GM12878 (cell line): ENCODE results near the gene NNAT. TPM values are rescaled to one million over a fixed set of nuclear protein-coding genes. Genes with fewer than 3 reads are reported as not detected.

ENCODE experiments used
- ATAC-seq: fragments of 200-7000 bp; cut with Tn5 transposase; 3 replicates; pipeline ENCODE4 v1.9.1; 2020; ENCODE audit warnings: mild to moderate bottlenecking, moderate library complexity
- BruUV-seq: library from RNA; stranded (reverse); fragments of 400-500 nt; replicated peaks from 2 replicates; lab custom pipeline; 2021; lab: Mats Ljungman, UMichigan
- CTCF ChIA-PET: fragments of 300-600 bp; sonication (Branson Sonifier 250); formaldehyde crosslinking; extraction: SDS; loops from one replicate; lab custom pipeline; 2021; ENCODE audit warnings: inconsistent platforms; lab: Yijun Ruan, JAX
- POLR2A ChIA-PET: fragments of 350-600 bp; formaldehyde crosslinking; extraction: SDS; loops from one replicate; lab custom pipeline; 2021; ENCODE audit warnings: inconsistent platforms; lab: Charles Lee
- RAD21 ChIA-PET: fragments of 300-600 bp; sonication (Branson Sonifier 250); formaldehyde crosslinking; loops from one replicate; lab custom pipeline; 2023; ENCODE audit warnings: antibody characterized with exemption; ENCODE audit not compliant: unreplicated experiment; lab: Charles Lee
- SMC1A ChIA-PET: fragments of 300-600 bp; sonication (Branson Sonifier 250); formaldehyde crosslinking; loops from one replicate; lab custom pipeline; 2023; ENCODE audit not compliant: unreplicated experiment, uncharacterized antibody; lab: Charles Lee
- DNase-seq: peaks from one replicate; pipeline ENCODE4 v3.0.0-alpha.2; 2011; ENCODE audit warnings: low read depth, low spot score
- FAIRE-seq: peaks from 3 replicates; lab custom pipeline; 2011; peaks lifted over from hg19 to GRCh38; lab: Jason Lieb, UNC
- H2AFZ ChIP-seq: 2 replicates; pipeline ENCODE4 v1.6.0; 2011; ENCODE audit warnings: low read depth, low read length, control low read depth; ENCODE audit not compliant: control insufficient read depth
- H3K27ac ChIP-seq: 2 replicates; pipeline ENCODE4 v1.5.1; 2011; ENCODE audit warnings: control low read depth; ENCODE audit not compliant: control insufficient read depth, insufficient read depth
- H3K27me3 ChIP-seq, 2 experiments: replicated peaks in 1 of 2; 2 replicates each; pipeline versions ENCODE4 v1.6.0 to v1.6.1; 2011; ENCODE audit warnings: low read length in 1 of 2; ENCODE audit not compliant: control insufficient read depth in 2 of 2, insufficient read depth in 2 of 2
- H3K36me3 ChIP-seq, 2 experiments: 2 replicates each; pipeline ENCODE4 v1.5.1; 2011; ENCODE audit warnings: low read length in 1 of 2; ENCODE audit not compliant: control insufficient read depth in 2 of 2, insufficient read depth in 2 of 2
- H3K4me1 ChIP-seq: 2 replicates; pipeline ENCODE4 v1.6.1; 2011; ENCODE audit warnings: mild to moderate bottlenecking, low read length, moderate library complexity, mixed read lengths; ENCODE audit not compliant: control insufficient read depth, insufficient read depth
- H3K4me2 ChIP-seq: 2 replicates; pipeline ENCODE4 v1.6.0; 2011; ENCODE audit warnings: control low read depth; ENCODE audit not compliant: control insufficient read depth, insufficient read depth
- H3K4me3 ChIP-seq: fragments of 200-600 bp; sonication (generic); 2 replicates; pipeline ENCODE4 v1.5.1; 2016
- H3K79me2 ChIP-seq: 2 replicates; pipeline ENCODE4 v1.6.0; 2011; ENCODE audit warnings: low read length; ENCODE audit not compliant: control insufficient read depth, insufficient read depth
- H3K9ac ChIP-seq: 2 replicates; pipeline ENCODE4 v1.8.0; 2011; ENCODE audit warnings: low read length, control low read depth, mixed read lengths; ENCODE audit not compliant: control insufficient read depth, insufficient read depth
- H3K9me3 ChIP-seq: replicated peaks from 3 replicates; pipeline ENCODE4 v1.5.1; 2011; ENCODE audit warnings: mild to moderate bottlenecking, low read length; ENCODE audit not compliant: control insufficient read depth, insufficient read depth
- H4K20me1 ChIP-seq: 2 replicates; pipeline ENCODE4 v1.6.0; 2011; ENCODE audit not compliant: control insufficient read depth, insufficient read depth
- ATF7 ChIP-seq: fragments of 450-650 bp; IDR thresholded peaks from 2 replicates; pipeline ENCODE4 v1.6.1; 2016; ENCODE audit warnings: low read depth, mild to moderate bottlenecking
- BCL11A ChIP-seq: IDR thresholded peaks from 2 replicates; pipeline ENCODE4 v1.6.1; 2011; ENCODE audit warnings: low read depth, low read length
- EED ChIP-seq: sonication (generic); IDR thresholded peaks from 2 replicates; pipeline ENCODE4 v1.6.1; 2016; ENCODE audit warnings: antibody characterized with exemption, low read depth
- EZH2 ChIP-seq: IDR thresholded peaks from 2 replicates; pipeline ENCODE4 v1.6.1; 2012; ENCODE audit warnings: low read depth, mild to moderate bottlenecking, control low read depth, inconsistent platforms, low read length, borderline replicate concordance; ENCODE audit not compliant: control insufficient read depth
- MXI1 ChIP-seq: fragments of 150-350 bp; IDR thresholded peaks from 2 replicates; pipeline ENCODE4 v1.6.1; 2011; ENCODE audit warnings: low read depth, mild to moderate bottlenecking, inconsistent platforms, low read length, improper control_type of control experiment
- STAT1 ChIP-seq: fragments of 450-650 bp; conservative IDR thresholded peaks from 2 replicates; pipeline ENCODE4 v1.6.1; 2014; ENCODE audit warnings: antibody characterized with exemption, mild to moderate bottlenecking
- TAF1 ChIP-seq: IDR thresholded peaks from 2 replicates; pipeline ENCODE4 v1.6.1; 2011; ENCODE audit warnings: mild to moderate bottlenecking, low read depth, low read length, borderline replicate concordance
- ZNF24 ChIP-seq: fragments of 450-650 bp; IDR thresholded peaks from 2 replicates; pipeline ENCODE4 v1.6.1; 2017; ENCODE audit warnings: antibody characterized with exemption, mild to moderate bottlenecking
- ZZZ3 ChIP-seq: IDR thresholded peaks from 2 replicates; pipeline ENCODE4 v1.6.1; 2011; ENCODE audit warnings: low read depth; ENCODE audit not compliant: control insufficient read depth, insufficient read length
- WGBS: methylation state at CpG from one replicate; pipeline ENCODE4 v1.1.6; 2016; ENCODE audit warnings: low lambda C conversion rate; ENCODE audit not compliant: insufficient replicate concordance, insufficient coverage; ENCODE audit errors: missing lambda C conversion rate; 5-methylcytosine and 5-hydroxymethylcytosine counted together
- in situ Hi-C: fragments of 300-500 bp; cut with MboI; formaldehyde crosslinking; loops from 9 replicates; pipeline ENCODE4 v1.14.3; 2018; ENCODE audit warnings: mixed read lengths
- intact Hi-C: fragments of 100-400 bp; cut with micrococcal nuclease; formaldehyde crosslinking; loops from one replicate; pipeline ENCODE4 v1.14.2; 2022; ENCODE audit not compliant: unreplicated experiment
- polyA plus RNA-seq, 11 experiments: library from polyadenylated mRNA; depleted of rRNA in 4 of 11; unstranded in 6 of 11; stranded (reverse) in 5 of 11; fragments of >200 nt; fragmentation: Nextera tagmentation in 4 of 11; fragmentation: Illumina TruSeq in 1 of 11; extraction: Ambion mirVana in 4 of 11; extraction: Trizol in 1 of 11; gene quantifications; 1 replicate in 1 of 11; 2 replicates in 10 of 11; pipeline versions ENCODE4 v1.2.1 to v1.2.3, GENCODE V29; 2011 to 2016; ENCODE audit warnings: inconsistent platforms in 2 of 11, missing spikeins in 2 of 11, low read depth in 1 of 11
- total RNA-seq, 4 experiments: library from RNA; depleted of rRNA in 3 of 4; stranded (reverse); fragments of >200 nt in 3 of 4; fragmentation: Illumina TruSeq in 1 of 4; extraction: Trizol in 1 of 4; gene quantifications; 2 replicates each; pipeline versions ENCODE4 v1.2.1 to v1.2.3, GENCODE V29; 2013 to 2021
- TF ChIP-seq, protein P1 (sequence below): IDR thresholded peaks from 2 replicates; pipeline ENCODE4 v1.6.1; 2011; ENCODE audit warnings: mild to moderate bottlenecking, low read depth, low read length, moderate library complexity; ENCODE audit not compliant: insufficient replicate concordance
- TF ChIP-seq, protein P2 (sequence below), 3 experiments: IDR thresholded peaks in 2 of 3; conservative IDR thresholded peaks in 1 of 3; 2 replicates each; pipeline ENCODE4 v1.5.1; 2011; ENCODE audit warnings: low read depth in 3 of 3, low read length in 3 of 3, mild to moderate bottlenecking in 3 of 3, control low read depth in 2 of 3, moderate library complexity in 2 of 3, inconsistent platforms in 1 of 3, mixed read lengths in 1 of 3; ENCODE audit not compliant: control insufficient read depth in 2 of 3, insufficient read depth in 1 of 3; ENCODE audit errors: extremely low read depth in 1 of 3

NNAT gene
- total and polyA plus RNA-seq, 10 of the 15 experiments (the other 5 are each of a cell fraction or from before 2014, with no cell fraction given): 0.22 to 0.99 (median 0.42) TPM; not detected in 7

DNA sequence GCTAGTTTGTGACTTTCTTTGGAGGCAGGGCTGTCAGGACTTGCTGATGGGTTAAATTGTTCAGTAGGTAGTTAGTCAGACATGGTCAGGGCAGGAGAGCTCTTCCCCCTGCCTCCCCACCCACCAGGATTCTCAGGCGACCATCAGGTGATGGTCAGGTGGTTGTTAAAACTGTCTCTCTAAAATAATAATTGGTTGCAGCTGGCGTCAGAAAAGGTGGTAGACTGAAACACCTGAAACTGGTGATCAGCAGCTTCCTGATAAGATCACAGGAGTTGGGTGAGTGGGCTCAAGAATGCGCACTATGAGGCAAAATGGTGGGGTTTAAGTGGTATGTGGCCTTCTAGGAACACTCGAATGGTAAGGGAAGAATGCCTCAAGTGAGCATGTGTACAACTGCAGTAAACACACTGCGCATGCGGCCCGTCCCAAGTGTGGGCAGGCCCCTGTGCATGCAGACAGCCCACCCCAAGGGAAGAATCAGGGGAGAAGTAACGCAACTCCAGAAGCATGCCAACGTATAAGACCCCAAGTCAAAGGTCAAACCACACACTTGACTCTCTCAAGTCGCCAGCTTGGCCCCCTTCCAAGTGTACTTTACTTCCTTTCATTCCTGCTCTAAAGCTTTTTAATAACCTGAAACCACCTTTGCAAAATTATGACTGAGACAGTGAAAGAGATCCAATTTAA, 14.5 kb downstream of the NNAT start (continued):
- TF ChIP-seq, protein P1, sequence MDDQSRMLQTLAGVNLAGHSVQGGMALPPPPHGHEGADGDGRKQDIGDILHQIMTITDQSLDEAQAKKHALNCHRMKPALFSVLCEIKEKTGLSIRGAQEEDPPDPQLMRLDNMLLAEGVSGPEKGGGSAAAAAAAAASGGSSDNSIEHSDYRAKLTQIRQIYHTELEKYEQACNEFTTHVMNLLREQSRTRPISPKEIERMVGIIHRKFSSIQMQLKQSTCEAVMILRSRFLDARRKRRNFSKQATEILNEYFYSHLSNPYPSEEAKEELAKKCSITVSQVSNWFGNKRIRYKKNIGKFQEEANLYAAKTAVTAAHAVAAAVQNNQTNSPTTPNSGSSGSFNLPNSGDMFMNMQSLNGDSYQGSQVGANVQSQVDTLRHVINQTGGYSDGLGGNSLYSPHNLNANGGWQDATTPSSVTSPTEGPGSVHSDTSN: no peak
- TF ChIP-seq EZH2 (no peak), BCL11A (no peak), TAF1 (no peak), MXI1 (no peak)
- TF ChIP-seq, protein P2, sequence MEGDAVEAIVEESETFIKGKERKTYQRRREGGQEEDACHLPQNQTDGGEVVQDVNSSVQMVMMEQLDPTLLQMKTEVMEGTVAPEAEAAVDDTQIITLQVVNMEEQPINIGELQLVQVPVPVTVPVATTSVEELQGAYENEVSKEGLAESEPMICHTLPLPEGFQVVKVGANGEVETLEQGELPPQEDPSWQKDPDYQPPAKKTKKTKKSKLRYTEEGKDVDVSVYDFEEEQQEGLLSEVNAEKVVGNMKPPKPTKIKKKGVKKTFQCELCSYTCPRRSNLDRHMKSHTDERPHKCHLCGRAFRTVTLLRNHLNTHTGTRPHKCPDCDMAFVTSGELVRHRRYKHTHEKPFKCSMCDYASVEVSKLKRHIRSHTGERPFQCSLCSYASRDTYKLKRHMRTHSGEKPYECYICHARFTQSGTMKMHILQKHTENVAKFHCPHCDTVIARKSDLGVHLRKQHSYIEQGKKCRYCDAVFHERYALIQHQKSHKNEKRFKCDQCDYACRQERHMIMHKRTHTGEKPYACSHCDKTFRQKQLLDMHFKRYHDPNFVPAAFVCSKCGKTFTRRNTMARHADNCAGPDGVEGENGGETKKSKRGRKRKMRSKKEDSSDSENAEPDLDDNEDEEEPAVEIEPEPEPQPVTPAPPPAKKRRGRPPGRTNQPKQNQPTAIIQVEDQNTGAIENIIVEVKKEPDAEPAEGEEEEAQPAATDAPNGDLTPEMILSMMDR (IDR thresholded peaks at IDR 0.05 in 2 of 3, conservative IDR thresholded peaks at IDR 0.05 in 1 of 3; ENCODE audit: control insufficient read depth in 2 of 3, extremely low read depth in 1 of 3, insufficient read depth in 1 of 3, low read depth in 3 of 3, low read length in 3 of 3): no peak

DNA sequence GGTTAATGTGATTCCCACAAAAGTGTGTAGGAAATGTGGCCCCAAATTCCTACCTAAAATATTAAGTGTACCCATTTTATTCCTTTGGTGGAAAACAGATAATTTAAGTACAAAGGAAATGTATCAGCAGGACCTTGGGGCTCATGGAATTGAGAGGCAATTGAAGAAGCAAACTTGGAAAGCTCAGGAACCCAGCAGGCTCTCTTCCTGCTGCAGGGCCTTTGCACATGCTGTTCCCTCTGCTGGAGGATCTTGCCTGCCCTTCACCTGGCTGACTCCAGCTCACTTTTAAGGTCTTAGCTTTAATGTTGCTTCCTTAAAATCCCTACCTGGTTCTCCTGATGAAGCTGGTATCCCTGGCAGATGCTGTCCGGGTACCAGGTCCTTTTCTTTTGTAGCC, 16.5 kb downstream of the NNAT start:
- Histone ChIP-seq H3K27me3 (no peaks in the 10 kb centered on the region), H3K4me2 (no peak overlapping the region), H3K4me1 (peaks cover 18% of the 10 kb centered on the region), H3K79me2 (no peaks in the 10 kb centered on the region), H3K27ac (no peak overlapping the region), H2AFZ (no peak overlapping the region), H4K20me1 (no peaks in the 10 kb centered on the region), H3K36me3 (no peaks in the 10 kb centered on the region), H3K4me3 (no peak overlapping the region), H3K9ac (no peak overlapping the region), H3K9me3 (no peaks in the 10 kb centered on the region; the same call in 2 of the 3 replicates)
- SMC1A ChIA-PET: interaction anchor here (0.7 to 1.2 kb wide), 4 partner anchors 10 to 342 kb away, joined by 3 read pairs; partner anchors contain the start of gene BLCAP
- POLR2A ChIA-PET: interaction anchor here (0.6 kb wide), 1 partner anchor 272 kb away, joined by 3 read pairs; no protein-coding TSS in a partner anchor
- ATAC-seq (no peak), DNase-seq (no peak), FAIRE-seq (no peak)
- in situ Hi-C loops (no loop called here), intact Hi-C loops (no loop called here)
- CTCF ChIA-PET: interaction anchor here (0.8 to 2.3 kb wide), 4 partner anchors 267 to 341 kb away, joined by 3 to 11 read pairs (median 3); no protein-coding TSS in a partner anchor
- 30% methylated on average over 1 of the region's 1 CpG for WGBS
- TF ChIP-seq ATF7 (no peak), STAT1 (no peak), ZZZ3 (no peak), EED (no peak), ZNF24 (no peak)
- RAD21 ChIA-PET: interaction anchor here (1.0 to 11.5 kb wide), 2 partner anchors 268 to 342 kb away, joined by 3 to 119 read pairs; no protein-coding TSS in a partner anchor
- no TSS peak for BruUV-seq
